ENCODE measurements around the gene INAFM2.

- TF ChIP-seq CTCF (IDR thresholded peaks at IDR 0.05), result no peak
- TF ChIP-seq POLR2A (IDR thresholded peaks at IDR 0.05), result no peak
- TF ChIP-seq EP300 (IDR thresholded peaks at IDR 0.05), result no peak
Measured at GRCh38 chr15:40309344-40309862, 14.1 kb upstream of the INAFM2 start.

Measured in tibial nerve (tissue), 4 donors.